Keratinocyte (primary cell): ENCODE results near the gene CDT1.

Source experiments
- CTCF ChIP-seq, 3 experiments: IDR thresholded peaks in 1 of 3; conservative IDR thresholded peaks in 1 of 3; optimal IDR thresholded peaks in 1 of 3; 2 replicates in 2 of 3; 3 replicates in 1 of 3; pipeline versions ENCODE3 to v1.5.1; 2011; ENCODE audit warnings: low read length in 3 of 3, mild to moderate bottlenecking in 3 of 3, moderate library complexity in 2 of 3, control low read depth in 1 of 3, inconsistent platforms in 1 of 3; ENCODE audit not compliant: insufficient read depth in 2 of 3; ENCODE audit errors: extremely low read depth in 1 of 3
- EZH2 ChIP-seq: IDR thresholded peaks from one replicate; pipeline ENCODE4 v1.6.1; 2012; ENCODE audit warnings: inconsistent platforms, mild to moderate bottlenecking, low read length, moderate library complexity

- TF ChIP-seq CTCF (optimal IDR thresholded peaks at IDR 0.05 in 1 of 3, IDR thresholded peaks at IDR 0.05 in 1 of 3, conservative IDR thresholded peaks at IDR 0.05 in 1 of 3; ENCODE audit: extremely low read depth in 1 of 3, insufficient read depth in 2 of 3, low read length in 3 of 3) = no peak
- no peak for TF ChIP-seq EZH2
Observed at GRCh38 chr16:88822281-88823040, 18.9 kb downstream of the CDT1 start.
